ENCODE results near the gene LCNL1.
A peak's percentile ranks its signal among the peaks of the same experiment; 100 is the strongest.

LCNL1 gene

GRCh38 chr9:137012694-137013570 is 30.1 kb downstream of the LCNL1 start:
- DNase-seq (ENCODE audit: low read depth) = no peak

GRCh38 chr9:137013571-137013940 is 30.8 kb downstream of the LCNL1 start:
- no peak for DNase-seq (ENCODE audit: low read depth)

GRCh38 chr9:137014166-137014565 is 31.4 kb downstream of the LCNL1 start:
- no peak for DNase-seq (ENCODE audit: low read depth)

GRCh38 chr9:137014776-137015539 is 32.2 kb downstream of the LCNL1 start:
- DNase-seq (ENCODE audit: low read depth) = no peak

- no peak for DNase-seq (ENCODE audit: low read depth)
These were observed 32.7 kb downstream of the LCNL1 start for GRCh38 chr9:137015540-137015930.

- no peak for DNase-seq (ENCODE audit: low read depth)
These were observed 33.2 kb downstream of the LCNL1 start for GRCh38 chr9:137015976-137016375.

- DNase-seq (ENCODE audit: low read depth) = no peak
These were observed 33.6 kb downstream of the LCNL1 start for GRCh38 chr9:137016436-137016835.

- DNase-seq (ENCODE audit: low read depth) = no peak
These were observed 34.3 kb downstream of the LCNL1 start for GRCh38 chr9:137017071-137017470.

- DNase-seq (ENCODE audit: low read depth) = no peak
These were observed 35.2 kb downstream of the LCNL1 start for GRCh38 chr9:137017791-137018497.

- no peak for DNase-seq (ENCODE audit: low read depth)
These were observed 36.2 kb downstream of the LCNL1 start for GRCh38 chr9:137018761-137019559.

- DNase-seq (ENCODE audit: low read depth) = no peak
These were observed 37.3 kb downstream of the LCNL1 start for GRCh38 chr9:137019891-137020683.

GRCh38 chr9:137020771-137021567 is 38.2 kb downstream of the LCNL1 start:
- no peak for DNase-seq (ENCODE audit: low read depth)

GRCh38 chr9:137021568-137021978 is 38.8 kb downstream of the LCNL1 start:
- DNase-seq (ENCODE audit: low read depth) = no peak

GRCh38 chr9:137021979-137022661 is 39.3 kb downstream of the LCNL1 start:
- DNase-seq (ENCODE audit: low read depth) = peak; percentile 63

- DNase-seq (ENCODE audit: low read depth) = no peak
These were observed 39.8 kb downstream of the LCNL1 start for GRCh38 chr9:137022662-137023008.

GRCh38 chr9:137023157-137023556 is 40.4 kb downstream of the LCNL1 start:
- DNase-seq (ENCODE audit: low read depth) = no peak

- no peak for DNase-seq (ENCODE audit: low read depth)
These were observed 40.8 kb downstream of the LCNL1 start for GRCh38 chr9:137023583-137023991.

GRCh38 chr9:137025517-137025966 is 42.7 kb downstream of the LCNL1 start:
- DNase-seq (ENCODE audit: low read depth) = no peak

- DNase-seq (ENCODE audit: low read depth) = no peak
These were observed 43.6 kb downstream of the LCNL1 start for GRCh38 chr9:137026384-137026783.

- DNase-seq (ENCODE audit: low read depth) = no peak
These were observed 44.0 kb downstream of the LCNL1 start for GRCh38 chr9:137026828-137027227.
